AG04449 (cell line): Measurements from ENCODE around the gene CFAP43.

ENCODE experiments used
- CTCF ChIA-PET: fragments of 350-600 bp; formaldehyde crosslinking; extraction: SDS; loops from one replicate; lab custom pipeline; 2021; ENCODE audit warnings: antibody characterized with exemption; lab: Yijun Ruan, JAX
- POLR2A ChIA-PET: fragments of 400-600, 350-600 bp; formaldehyde crosslinking; extraction: SDS; loops from one replicate; lab custom pipeline; 2020; ENCODE audit warnings: antibody characterized with exemption, inconsistent platforms; lab: Yijun Ruan, JAX
- DNase-seq: peaks from one replicate; pipeline ENCODE4 v3.0.0-alpha.2; 2010; ENCODE audit warnings: low read depth, low spot score
- H3K4me3 ChIP-seq: 2 replicates; pipeline ENCODE4 v1.5.1; 2011; ENCODE audit warnings: low read depth, mild to moderate bottlenecking, control low read depth, low read length
- CTCF ChIP-seq: IDR thresholded peaks from one replicate; pipeline ENCODE4 v1.5.1; 2011; ENCODE audit warnings: mild to moderate bottlenecking, moderate library complexity, low read length, control low read depth, inconsistent platforms; ENCODE audit not compliant: insufficient read depth; ENCODE audit errors: missing control alignments

The CFAP43 gene

GRCh38 chr10:104231784-104232612 is at the start of gene CFAP43:
Gene CFAP43, minus strand, starts transcription at chr10:104232364. Its CDS starts 118 bp downstream, at chr10:104232246.
- H3K4me3 ChIP-seq = peak within 1 kb of the TSS; percentile 92
- CTCF ChIA-PET = interaction anchor here (0.8 to 1.4 kb wide), 4 partner anchors 22 to 347 kb away, joined by 3 to 5 read pairs (median 3); partner anchors contain the start of gene GSTO1
- POLR2A ChIA-PET = no interaction called here
- DNase-seq = peak; percentile 63
- no peak for TF ChIP-seq CTCF

GRCh38 chr10:104281694-104282093 is 49.5 kb upstream of the CFAP43 start:
- no peak for DNase-seq
- no peak overlapping the region for H3K4me3 ChIP-seq
- no peak for TF ChIP-seq CTCF
- ChIA-PET CTCF (interaction anchor here (12.3 to 15.9 kb wide), 4 partner anchors 3 to 69 kb away, joined by 290 to 659 read pairs (median 557); partner anchors contain the start of gene CFAP58), POLR2A (no interaction called here)

GRCh38 chr10:104279550-104280259 is 47.5 kb upstream of the CFAP43 start:
- no peak for TF ChIP-seq CTCF
- POLR2A ChIA-PET = no interaction called here
- H3K4me3 ChIP-seq = no peak overlapping the region
- DNase-seq = no peak
- CTCF ChIA-PET = interaction anchor here (0.6 to 12.9 kb wide), 5 partner anchors 10 to 71 kb away, joined by 3 to 557 read pairs (median 7); partner anchors contain the start of genes CFAP58 and ITPRIP

DNA sequence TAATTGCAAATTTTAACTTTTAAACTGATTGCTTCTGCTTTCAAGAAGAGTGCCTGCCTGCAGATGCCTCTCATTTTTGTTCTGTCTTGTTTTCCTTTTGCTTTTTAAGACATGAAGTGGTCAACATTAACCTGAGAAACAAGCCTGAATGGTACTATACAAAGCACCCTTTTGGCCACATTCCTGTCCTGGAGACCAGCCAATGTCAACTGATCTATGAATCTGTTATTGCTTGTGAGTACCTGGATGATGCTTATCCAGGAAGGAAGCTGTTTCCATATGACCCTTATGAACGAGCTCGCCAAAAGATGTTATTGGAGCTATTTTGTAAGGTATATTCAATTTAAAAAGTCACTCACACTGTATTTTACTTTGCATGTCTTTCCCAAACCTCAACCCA is 45.6 kb upstream of the CFAP43 start:
- H3K4me3 ChIP-seq = no peak overlapping the region
- no peak for TF ChIP-seq CTCF
- ChIA-PET CTCF (interaction anchor here (0.6 to 12.9 kb wide), 6 partner anchors 8 to 390 kb away, joined by 3 to 557 read pairs (median 4); partner anchors contain the start of gene CFAP58), POLR2A (no interaction called here)
- DNase-seq = no peak

- ChIA-PET POLR2A (no interaction called here), CTCF (interaction anchor here (0.9 to 12.9 kb wide), 13 partner anchors 13 to 231 kb away, joined by 3 to 557 read pairs (median 4); partner anchors contain the start of genes CFAP58 and ITPRIP)
- no peak for DNase-seq
- no peak overlapping the region for H3K4me3 ChIP-seq
- TF ChIP-seq CTCF = no peak
Measured at GRCh38 chr10:104276192-104276591, 44.0 kb upstream of the CFAP43 start.
